Inflammatory macrophage treated with lipopolysaccharide for 4 hours (primary cell): ENCODE data around the gene EXD1.
"Not testable (repeated sequence)": the region's sequence is repeated elsewhere in the genome, so short reads cannot be mapped to it uniquely, and the experiment has no call there.

Experiments used
- DNase-seq: peaks from one replicate; pipeline ENCODE4 v3.0.0-alpha.2; 2020

EXD1 gene

GRCh38 chr15:41230345-41230649 lies 260 bp downstream of the EXD1 start:
- DNase-seq, result no peak

- DNase-seq, result no peak
Observed at GRCh38 chr15:41219381-41219780, 11.2 kb downstream of the EXD1 start.

- DNase-seq, result no peak
Observed at GRCh38 chr15:41218851-41219250, 11.7 kb downstream of the EXD1 start.

GRCh38 chr15:41215708-41216107 lies 14.8 kb downstream of the EXD1 start:
- peak; percentile 94 for DNase-seq

- no peak for DNase-seq
Observed at GRCh38 chr15:41207687-41208448, 22.7 kb downstream of the EXD1 start.

- no peak for DNase-seq
Observed at GRCh38 chr15:41205315-41205714, 25.2 kb downstream of the EXD1 start.

GRCh38 chr15:41203395-41203794 lies 27.2 kb downstream of the EXD1 start:
- no peak for DNase-seq

GRCh38 chr15:41199470-41199869 lies 31.1 kb downstream of the EXD1 start:
- DNase-seq, result no peak

- no peak for DNase-seq
Observed at GRCh38 chr15:41194444-41194843, 36.1 kb downstream of the EXD1 start.

GRCh38 chr15:41183581-41183980 lies 47.0 kb downstream of the EXD1 start:
- no peak for DNase-seq

- DNase-seq, result no peak
Observed at GRCh38 chr15:41182266-41182665, 48.3 kb downstream of the EXD1 start.

GRCh38 chr15:41180206-41180789 lies 50.3 kb downstream of the EXD1 start:
- DNase-seq, result no peak

- peak; percentile 87 for DNase-seq
Observed at GRCh38 chr15:41169781-41170180, 60.8 kb downstream of the EXD1 start.

- no peak for DNase-seq
Observed at GRCh38 chr15:41169086-41169485, 61.5 kb downstream of the EXD1 start.

- no peak for DNase-seq
Observed at GRCh38 chr15:41161736-41162135, 68.8 kb downstream of the EXD1 start.

- DNase-seq, result no peak
Observed at GRCh38 chr15:41161336-41161735, 69.2 kb downstream of the EXD1 start.

- no peak for DNase-seq
Observed at GRCh38 chr15:41160639-41161315, 69.8 kb downstream of the EXD1 start.

GRCh38 chr15:41154412-41154811 lies 76.1 kb downstream of the EXD1 start:
- no peak for DNase-seq

- DNase-seq, result no peak
Observed at GRCh38 chr15:41153733-41154132, 76.8 kb downstream of the EXD1 start.

- no peak for DNase-seq
Observed at GRCh38 chr15:41151451-41152005, 79.0 kb downstream of the EXD1 start.

GRCh38 chr15:41150279-41150678 lies 80.3 kb downstream of the EXD1 start:
- no peak for DNase-seq

GRCh38 chr15:41148065-41148464 lies 82.5 kb downstream of the EXD1 start:
- DNase-seq, result no peak

GRCh38 chr15:41139619-41140018 lies 90.9 kb downstream of the EXD1 start:
- no peak for DNase-seq

GRCh38 chr15:41139112-41139511 lies 91.4 kb downstream of the EXD1 start:
- not testable (repeated sequence) for DNase-seq
